Stromal cell of bone marrow (primary cell): ENCODE measurements around the gene TNF.
"Not testable (repeated sequence)": the region's sequence is repeated elsewhere in the genome, so short reads cannot be mapped to it uniquely, and the experiment has no call there.

Experiments
- DNase-seq: peaks from one replicate; pipeline ENCODE4 v3.0.0-alpha.2; 2012; ENCODE audit warnings: low read depth

The TNF gene

GRCh38 chr6:31588871-31589650 lies 13.7 kb downstream of the TNF start:
- DNase-seq, result no peak

- not testable (repeated sequence) for DNase-seq
Observed at GRCh38 chr6:31590691-31591090, 15.3 kb downstream of the TNF start.

GRCh38 chr6:31592396-31592771 lies 17.0 kb downstream of the TNF start:
- DNase-seq, result no peak

GRCh38 chr6:31597006-31597405 lies 21.6 kb downstream of the TNF start:
- DNase-seq, result no peak

- no peak for DNase-seq
Observed at GRCh38 chr6:31607317-31607716, 32.0 kb downstream of the TNF start.

- no peak for DNase-seq
Observed at GRCh38 chr6:31609519-31610406, 34.4 kb downstream of the TNF start.

GRCh38 chr6:31610968-31611367 lies 35.6 kb downstream of the TNF start:
- no peak for DNase-seq

GRCh38 chr6:31614075-31614619 lies 38.8 kb downstream of the TNF start:
- no peak for DNase-seq

GRCh38 chr6:31614684-31615578 lies 39.6 kb downstream of the TNF start, which contains the start of gene AIF1:
Gene AIF1, plus strand, starts transcription at chr6:31615234. Its CDS starts 96 bp downstream, at chr6:31615330.
- DNase-seq, result no peak

- DNase-seq, result no peak
Observed at GRCh38 chr6:31615748-31616147, 40.4 kb downstream of the TNF start.

- DNase-seq, result no peak
Observed at GRCh38 chr6:31617010-31617409, 41.6 kb downstream of the TNF start.

GRCh38 chr6:31619805-31620585 lies 44.6 kb downstream of the TNF start:
- peak; percentile 99 for DNase-seq

- DNase-seq, result peak; percentile 31
Observed at GRCh38 chr6:31620586-31621319, 45.4 kb downstream of the TNF start, which contains the start of gene PRRC2A. Gene PRRC2A, plus strand, starts transcription at chr6:31620715. Its CDS starts 2,075 bp downstream, at chr6:31622790.

- DNase-seq, result no peak
Observed at GRCh38 chr6:31621320-31621939, 46.1 kb downstream of the TNF start.

GRCh38 chr6:31621991-31622390 lies 46.6 kb downstream of the TNF start:
- DNase-seq, result no peak

GRCh38 chr6:31622684-31623091 lies 47.3 kb downstream of the TNF start:
- DNase-seq, result no peak

- no peak for DNase-seq
Observed at GRCh38 chr6:31624070-31624469, 48.7 kb downstream of the TNF start.

- DNase-seq, result no peak
Observed at GRCh38 chr6:31626952-31627351, 51.6 kb downstream of the TNF start.

- DNase-seq, result no peak
Observed at GRCh38 chr6:31627690-31628287, 52.4 kb downstream of the TNF start.
